ENCODE data around the gene MRPS22. TPM values are rescaled to one million over a fixed set of nuclear protein-coding genes. Genes with fewer than 3 reads are reported as not detected.

MRPS22 gene
- total RNA-seq (29.8 TPM), polyA plus RNA-seq (10 to 100 TPM; 36.5 to 55.2 (median 47.0) TPM)

- Mint-ChIP-seq H3K27me3 (peaks cover 13% of the 10 kb centered on the region), H3K9me3 (peaks cover 0 to 2% (median 0%) of the 10 kb centered on the region in 7 donors), H3K36me3 (peaks cover 7% of the 10 kb centered on the region), H3K4me1 (peaks cover 0 to 13% (median 6%) of the 10 kb centered on the region in 4 donors), H3K27ac (no peak within 1 kb of the TSS), H3K4me3 (peak within 1 kb of the TSS in 2 of 4 donors; percentile 47 to 52)
- H3K27me3 ChIP-seq (ENCODE audit: control insufficient read depth, insufficient read depth, low read length): no peaks in the 10 kb centered on the region
- H3K4me1 ChIP-seq (ENCODE audit: control insufficient read depth, insufficient read depth, low read length, poor library complexity, severe bottlenecking): peaks cover 18% of the 10 kb centered on the region
- H3K36me3 ChIP-seq (ENCODE audit: control insufficient read depth, insufficient read depth, low read length): peaks cover 29% of the 10 kb centered on the region
- peak; percentile 78 to 95 (median 86) for DNase-seq
- ATAC-seq (ENCODE audit: low read depth in 2 of 2): peak; percentile 98 to 99
- peak within 1 kb of the TSS; percentile 91 for H3K4me3 ChIP-seq (ENCODE audit: low read depth, low read length)
- no peaks in the 10 kb centered on the region for H3K9me3 ChIP-seq (ENCODE audit: control insufficient read depth in 2 of 2, low read length in 2 of 2)
- H3K27ac ChIP-seq (ENCODE audit: insufficient read depth, low read length, poor library complexity, severe bottlenecking): peak within 1 kb of the TSS; percentile 77
Observed at GRCh38 chr3:139343895-139344856, at the start of gene MRPS22. MRPS22 (plus strand) TSS chr3:139344020; CDS start chr3:139344027, 7 bp downstream.

GRCh38 chr3:139295040-139295439 is 48.8 kb upstream of the MRPS22 start:
- Mint-ChIP-seq H3K4me3 (no peak overlapping the region), H3K4me1 (no peaks in the 10 kb centered on the region), H3K9me3 (no peaks in the 10 kb centered on the region), H3K27me3 (no peaks in the 10 kb centered on the region), H3K36me3 (no peaks in the 10 kb centered on the region), H3K27ac (no peak overlapping the region)
- Histone ChIP-seq H3K27ac (ENCODE audit: insufficient read depth, low read length, poor library complexity, severe bottlenecking) (no peak overlapping the region), H3K36me3 (ENCODE audit: control insufficient read depth, insufficient read depth, low read length) (no peaks in the 10 kb centered on the region), H3K27me3 (ENCODE audit: control insufficient read depth, insufficient read depth, low read length) (no peaks in the 10 kb centered on the region), H3K9me3 (ENCODE audit: control insufficient read depth in 2 of 2, low read length in 2 of 2) (no peaks in the 10 kb centered on the region), H3K4me1 (ENCODE audit: control insufficient read depth, insufficient read depth, low read length, poor library complexity, severe bottlenecking) (no peaks in the 10 kb centered on the region), H3K4me3 (ENCODE audit: low read depth, low read length) (no peak overlapping the region)
- DNase-seq (no peak), ATAC-seq (ENCODE audit: low read depth in 2 of 2) (no peak)

GRCh38 chr3:139296141-139296718 is 47.6 kb upstream of the MRPS22 start:
- H3K27ac ChIP-seq (ENCODE audit: insufficient read depth, low read length, poor library complexity, severe bottlenecking): no peak overlapping the region
- H3K4me3 ChIP-seq (ENCODE audit: low read depth, low read length): no peak overlapping the region
- H3K4me1 ChIP-seq (ENCODE audit: control insufficient read depth, insufficient read depth, low read length, poor library complexity, severe bottlenecking): no peaks in the 10 kb centered on the region
- no peaks in the 10 kb centered on the region for H3K36me3 Mint-ChIP-seq
- no peaks in the 10 kb centered on the region for H3K9me3 ChIP-seq (ENCODE audit: control insufficient read depth in 2 of 2, low read length in 2 of 2)
- no peak overlapping the region for H3K4me3 Mint-ChIP-seq
- no peaks in the 10 kb centered on the region for H3K36me3 ChIP-seq (ENCODE audit: control insufficient read depth, insufficient read depth, low read length)
- H3K27me3 Mint-ChIP-seq: no peaks in the 10 kb centered on the region
- no peaks in the 10 kb centered on the region for H3K4me1 Mint-ChIP-seq
- ATAC-seq (ENCODE audit: low read depth in 2 of 2) (no peak), DNase-seq (no peak)
- no peak overlapping the region for H3K27ac Mint-ChIP-seq
- no peaks in the 10 kb centered on the region for H3K27me3 ChIP-seq (ENCODE audit: control insufficient read depth, insufficient read depth, low read length)
- no peaks in the 10 kb centered on the region for H3K9me3 Mint-ChIP-seq

- H3K9me3 ChIP-seq (ENCODE audit: control insufficient read depth in 2 of 2, low read length in 2 of 2): no peaks in the 10 kb centered on the region
- no peaks in the 10 kb centered on the region for H3K27me3 Mint-ChIP-seq
- H3K4me1 Mint-ChIP-seq: no peaks in the 10 kb centered on the region
Observed at GRCh38 chr3:139297588-139298311, 46.1 kb upstream of the MRPS22 start.

GRCh38 chr3:139299261-139300132 is 44.3 kb upstream of the MRPS22 start:
- Histone ChIP-seq H3K4me3 (ENCODE audit: low read depth, low read length) (no peak overlapping the region), H3K27ac (ENCODE audit: insufficient read depth, low read length, poor library complexity, severe bottlenecking) (no peak overlapping the region), H3K9me3 (ENCODE audit: control insufficient read depth in 2 of 2, low read length in 2 of 2) (no peaks in the 10 kb centered on the region), H3K27me3 (ENCODE audit: control insufficient read depth, insufficient read depth, low read length) (no peaks in the 10 kb centered on the region), H3K4me1 (ENCODE audit: control insufficient read depth, insufficient read depth, low read length, poor library complexity, severe bottlenecking) (no peaks in the 10 kb centered on the region), H3K36me3 (ENCODE audit: control insufficient read depth, insufficient read depth, low read length) (no peaks in the 10 kb centered on the region)
- H3K9me3 Mint-ChIP-seq: no peaks in the 10 kb centered on the region
- no peak overlapping the region for H3K4me3 Mint-ChIP-seq
- H3K27ac Mint-ChIP-seq: peak overlapping the region in 1 of 3 donors; percentile 46
- ATAC-seq (ENCODE audit: low read depth in 2 of 2) (no peak), DNase-seq (no peak)
- H3K4me1 Mint-ChIP-seq: no peaks in the 10 kb centered on the region
- no peaks in the 10 kb centered on the region for H3K36me3 Mint-ChIP-seq
- H3K27me3 Mint-ChIP-seq: no peaks in the 10 kb centered on the region

More at GRCh38 chr3:139297588-139298311, 46.1 kb upstream of the MRPS22 start:
- ATAC-seq (ENCODE audit: low read depth in 2 of 2): no peak
- no peak overlapping the region for H3K27ac ChIP-seq (ENCODE audit: insufficient read depth, low read length, poor library complexity, severe bottlenecking)
- Mint-ChIP-seq H3K4me3 (no peak overlapping the region), H3K27ac (no peak overlapping the region), H3K36me3 (no peaks in the 10 kb centered on the region), H3K9me3 (no peaks in the 10 kb centered on the region)
- no peaks in the 10 kb centered on the region for H3K36me3 ChIP-seq (ENCODE audit: control insufficient read depth, insufficient read depth, low read length)
- H3K4me1 ChIP-seq (ENCODE audit: control insufficient read depth, insufficient read depth, low read length, poor library complexity, severe bottlenecking): no peaks in the 10 kb centered on the region
- no peaks in the 10 kb centered on the region for H3K27me3 ChIP-seq (ENCODE audit: control insufficient read depth, insufficient read depth, low read length)
- H3K4me3 ChIP-seq (ENCODE audit: low read depth, low read length): no peak overlapping the region
- DNase-seq: no peak

- H3K36me3 ChIP-seq (ENCODE audit: control insufficient read depth, insufficient read depth, low read length): no peaks in the 10 kb centered on the region
- no peak for DNase-seq
- H3K9me3 Mint-ChIP-seq: no peaks in the 10 kb centered on the region
- no peaks in the 10 kb centered on the region for H3K27me3 ChIP-seq (ENCODE audit: control insufficient read depth, insufficient read depth, low read length)
- H3K4me3 ChIP-seq (ENCODE audit: low read depth, low read length): no peak overlapping the region
- no peak overlapping the region for H3K27ac ChIP-seq (ENCODE audit: insufficient read depth, low read length, poor library complexity, severe bottlenecking)
- no peaks in the 10 kb centered on the region for H3K4me1 Mint-ChIP-seq
- no peak overlapping the region for H3K27ac Mint-ChIP-seq
- no peak for ATAC-seq (ENCODE audit: low read depth in 2 of 2)
- H3K36me3 Mint-ChIP-seq: no peaks in the 10 kb centered on the region
- no peaks in the 10 kb centered on the region for H3K9me3 ChIP-seq (ENCODE audit: control insufficient read depth in 2 of 2, low read length in 2 of 2)
- H3K4me3 Mint-ChIP-seq: no peak overlapping the region
- no peaks in the 10 kb centered on the region for H3K4me1 ChIP-seq (ENCODE audit: control insufficient read depth, insufficient read depth, low read length, poor library complexity, severe bottlenecking)
- no peaks in the 10 kb centered on the region for H3K27me3 Mint-ChIP-seq
Observed at GRCh38 chr3:139300416-139300815, 43.4 kb upstream of the MRPS22 start.

GRCh38 chr3:139301183-139301582 is 42.6 kb upstream of the MRPS22 start:
- Mint-ChIP-seq H3K4me1 (no peaks in the 10 kb centered on the region), H3K4me3 (no peak overlapping the region), H3K36me3 (no peaks in the 10 kb centered on the region), H3K27ac (no peak overlapping the region), H3K9me3 (no peaks in the 10 kb centered on the region), H3K27me3 (no peaks in the 10 kb centered on the region)
- Histone ChIP-seq H3K36me3 (ENCODE audit: control insufficient read depth, insufficient read depth, low read length) (no peaks in the 10 kb centered on the region), H3K4me3 (ENCODE audit: low read depth, low read length) (no peak overlapping the region), H3K27me3 (ENCODE audit: control insufficient read depth, insufficient read depth, low read length) (no peaks in the 10 kb centered on the region), H3K27ac (ENCODE audit: insufficient read depth, low read length, poor library complexity, severe bottlenecking) (no peak overlapping the region), H3K4me1 (ENCODE audit: control insufficient read depth, insufficient read depth, low read length, poor library complexity, severe bottlenecking) (no peaks in the 10 kb centered on the region), H3K9me3 (ENCODE audit: control insufficient read depth in 2 of 2, low read length in 2 of 2) (no peaks in the 10 kb centered on the region)
- no peak for ATAC-seq (ENCODE audit: low read depth in 2 of 2)
- DNase-seq: no peak

All from CD4-positive, CD25-positive, alpha-beta regulatory T cell (primary cell).